ENCODE results near the gene PIGL. TPM values are rescaled to one million over a fixed set of nuclear protein-coding genes. Genes with fewer than 3 reads are reported as not detected.
"Not testable (repeated sequence)": the region's sequence is repeated elsewhere in the genome, so short reads cannot be mapped to it uniquely, and the experiment has no call there.

The PIGL gene
- total RNA-seq, 2 experiments from 2014 or later = 42.1 to 43.3 TPM

DNA sequence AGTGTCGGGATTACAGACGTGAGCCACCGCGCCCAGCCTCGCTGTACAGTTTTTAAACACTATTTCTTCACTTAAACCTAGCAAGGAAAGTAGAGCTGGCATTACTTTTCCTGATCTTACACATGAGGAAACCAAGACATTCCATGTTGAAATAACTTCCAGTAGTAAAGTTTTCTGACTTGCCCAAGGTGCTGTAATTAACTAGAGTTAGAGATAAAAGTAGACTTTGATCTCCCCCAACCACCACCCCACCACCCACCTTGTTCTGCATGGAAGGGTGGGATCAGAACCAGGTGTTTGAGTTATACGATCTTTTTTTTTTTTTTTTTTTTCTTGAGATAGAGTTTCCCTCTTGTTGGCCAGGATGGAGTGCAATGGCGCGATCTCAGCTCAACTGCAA lies 89.2 kb downstream of the PIGL start:
- Mint-ChIP-seq H3K27me3 (no peaks in the 10 kb centered on the region), H3K27ac (no peak overlapping the region), H3K9me3 (no peaks in the 10 kb centered on the region), H3K4me1 (peaks cover 2% of the 10 kb centered on the region), H3K36me3 (peaks cover 3% of the 10 kb centered on the region), H3K4me3 (no peak overlapping the region)
- POLR2A ChIA-PET = interaction anchor here (1.2 kb wide), 1 partner anchor 12 kb away, joined by 3 read pairs; no protein-coding TSS in a partner anchor
- ATAC-seq (ENCODE audit: low read depth) (no peak), DNase-seq (no peak)

DNA sequence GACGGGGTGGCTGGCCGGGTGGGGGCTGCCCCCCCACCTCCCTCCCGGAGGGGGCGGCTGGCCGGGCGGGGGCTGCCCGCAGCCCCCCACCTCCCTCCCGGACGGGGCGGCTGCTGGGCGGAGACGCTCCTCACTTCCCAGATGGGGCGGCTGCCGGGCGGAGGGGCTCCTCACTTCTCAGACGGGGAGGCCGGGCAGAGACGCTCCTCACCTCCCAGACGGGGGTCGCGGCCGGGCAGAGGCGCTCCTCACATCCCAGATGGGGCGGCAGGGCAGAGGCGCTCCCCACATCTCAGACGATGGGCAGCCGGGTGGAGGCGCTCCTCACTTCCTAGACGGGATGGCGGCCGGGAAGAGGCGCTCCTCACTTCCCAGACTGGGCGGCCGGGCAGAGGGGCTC lies 95.1 kb downstream of the PIGL start:
- H3K4me1 Mint-ChIP-seq; H3K4me3 Mint-ChIP-seq; ATAC-seq (ENCODE audit: low read depth); DNase-seq; H3K9me3 Mint-ChIP-seq; H3K27ac Mint-ChIP-seq; H3K27me3 Mint-ChIP-seq; POLR2A ChIA-PET; H3K36me3 Mint-ChIP-seq: not testable (repeated sequence)

DNA sequence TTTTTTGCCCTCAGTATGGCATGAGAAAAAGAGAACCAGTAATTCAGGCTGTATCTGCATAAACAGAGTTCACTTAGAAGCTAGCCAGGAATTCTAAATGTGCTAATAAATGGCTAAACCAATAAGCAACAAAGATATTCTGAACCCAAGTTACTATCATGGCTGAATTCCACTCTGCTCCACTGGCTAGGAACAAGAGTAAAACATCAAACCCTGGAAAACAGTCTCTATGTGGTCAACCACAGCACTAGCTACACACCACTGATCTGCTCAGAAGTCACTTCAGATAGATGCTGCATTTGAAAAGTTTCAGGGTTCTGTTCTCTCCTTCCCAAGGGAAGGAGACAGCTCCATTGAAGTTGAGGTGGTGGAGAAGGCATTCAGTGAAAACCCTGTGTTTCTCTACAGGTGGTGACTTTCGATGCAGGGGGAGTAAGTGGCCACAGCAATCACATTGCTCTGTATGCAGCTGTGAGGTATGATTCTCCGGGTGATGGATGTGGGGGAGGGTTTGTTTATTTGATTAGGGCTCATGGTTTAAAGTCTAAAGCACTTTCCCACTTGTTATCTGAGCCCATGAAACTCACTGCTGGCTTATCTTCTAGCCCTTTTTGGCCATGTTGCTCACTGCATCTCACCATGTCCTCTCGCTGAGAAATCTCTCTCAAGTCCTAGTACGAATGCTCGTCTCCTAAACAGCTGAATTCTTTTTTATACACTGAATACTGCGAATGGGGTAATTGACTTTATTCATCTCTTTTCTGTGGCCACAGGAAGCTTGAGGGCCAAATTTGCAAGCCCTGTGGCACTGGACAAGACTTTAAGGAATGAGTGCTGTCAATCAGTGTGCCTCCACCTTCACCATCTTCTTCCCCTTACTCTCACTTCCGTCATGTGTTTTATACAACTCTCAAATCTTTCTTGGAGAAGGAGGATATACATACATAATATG lies 96.4 kb downstream of the PIGL start:
- DNase-seq (no peak), ATAC-seq (ENCODE audit: low read depth) (no peak)
- H3K27ac Mint-ChIP-seq = no peak overlapping the region
- POLR2A ChIA-PET = no interaction called here
- no peak overlapping the region for H3K4me3 Mint-ChIP-seq
- no peaks in the 10 kb centered on the region for H3K27me3 Mint-ChIP-seq
- H3K9me3 Mint-ChIP-seq = no peaks in the 10 kb centered on the region
- peaks cover 4% of the 10 kb centered on the region for H3K36me3 Mint-ChIP-seq
- H3K4me1 Mint-ChIP-seq = peaks cover 9% of the 10 kb centered on the region

DNA sequence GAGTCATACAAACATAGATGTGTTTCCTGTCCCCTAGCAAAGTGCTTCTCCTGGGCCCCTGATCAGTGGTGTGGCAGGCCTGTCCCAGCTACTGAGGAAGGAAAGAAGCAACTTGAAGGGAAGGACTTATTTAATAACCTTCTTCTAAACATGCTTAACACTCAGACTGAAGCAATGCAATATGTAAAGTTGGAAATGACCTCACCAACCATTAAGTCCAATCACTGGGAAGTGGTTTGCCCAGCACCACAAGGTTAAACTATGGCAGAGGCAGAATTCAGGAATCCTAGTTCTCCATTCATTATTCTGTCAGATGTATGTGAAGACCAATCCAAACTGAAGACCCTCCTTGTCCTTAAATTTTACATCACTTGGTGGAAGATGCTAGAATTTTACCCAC lies 97.2 kb downstream of the PIGL start:
- Mint-ChIP-seq H3K4me1 (peaks cover 9% of the 10 kb centered on the region), H3K4me3 (no peak overlapping the region), H3K36me3 (peaks cover 5% of the 10 kb centered on the region), H3K27ac (no peak overlapping the region), H3K27me3 (no peaks in the 10 kb centered on the region), H3K9me3 (no peaks in the 10 kb centered on the region)
- ATAC-seq (ENCODE audit: low read depth) (no peak), DNase-seq (no peak)
- POLR2A ChIA-PET = no interaction called here

GRCh38 chr17:16314859-16315258 lies 97.8 kb downstream of the PIGL start:
- peaks cover 9% of the 10 kb centered on the region for H3K4me1 Mint-ChIP-seq
- H3K36me3 Mint-ChIP-seq = peaks cover 7% of the 10 kb centered on the region
- H3K27ac Mint-ChIP-seq = no peak overlapping the region
- no peaks in the 10 kb centered on the region for H3K27me3 Mint-ChIP-seq
- no peak for DNase-seq
- POLR2A ChIA-PET = no interaction called here
- H3K9me3 Mint-ChIP-seq = no peaks in the 10 kb centered on the region
- H3K4me3 Mint-ChIP-seq = no peak overlapping the region
- no peak for ATAC-seq (ENCODE audit: low read depth)

DNA sequence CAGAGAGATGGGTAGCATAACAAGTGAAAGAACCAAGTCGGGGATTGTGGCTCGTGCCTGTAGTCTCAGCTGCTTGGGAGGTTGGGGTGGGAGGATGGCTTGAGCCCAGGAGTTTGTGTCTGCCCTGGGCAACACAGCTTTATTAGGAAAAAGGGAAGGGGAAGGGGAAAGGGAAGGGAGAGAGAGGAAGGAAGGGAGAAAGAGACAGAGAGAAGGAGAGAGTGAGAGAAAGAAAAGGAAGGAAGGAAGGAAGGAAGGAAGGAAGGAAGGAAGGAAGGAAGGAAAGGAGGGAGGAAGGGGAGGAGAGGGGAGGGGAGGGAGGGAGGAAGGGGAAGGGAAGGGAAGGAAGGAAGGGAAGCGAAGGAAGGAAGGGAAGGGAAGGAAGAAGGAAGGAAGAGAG lies 103.0 kb downstream of the PIGL start:
- H3K9me3 Mint-ChIP-seq = no peaks in the 10 kb centered on the region
- no peaks in the 10 kb centered on the region for H3K4me1 Mint-ChIP-seq
- ATAC-seq (ENCODE audit: low read depth) (no peak), DNase-seq (no peak)
- peaks cover 7% of the 10 kb centered on the region for H3K36me3 Mint-ChIP-seq
- no peak overlapping the region for H3K4me3 Mint-ChIP-seq
- H3K27ac Mint-ChIP-seq = no peak overlapping the region
- POLR2A ChIA-PET = no interaction called here
- H3K27me3 Mint-ChIP-seq = no peaks in the 10 kb centered on the region

- no peak for DNase-seq
- no peak for ATAC-seq (ENCODE audit: low read depth)
- Mint-ChIP-seq H3K27ac (no peak overlapping the region), H3K36me3 (peaks cover 4% of the 10 kb centered on the region), H3K4me3 (no peak overlapping the region), H3K27me3 (no peaks in the 10 kb centered on the region), H3K9me3 (no peaks in the 10 kb centered on the region), H3K4me1 (no peaks in the 10 kb centered on the region)
- POLR2A ChIA-PET = no interaction called here
Observed at GRCh38 chr17:16322636-16323035, 105.6 kb downstream of the PIGL start.

DNA sequence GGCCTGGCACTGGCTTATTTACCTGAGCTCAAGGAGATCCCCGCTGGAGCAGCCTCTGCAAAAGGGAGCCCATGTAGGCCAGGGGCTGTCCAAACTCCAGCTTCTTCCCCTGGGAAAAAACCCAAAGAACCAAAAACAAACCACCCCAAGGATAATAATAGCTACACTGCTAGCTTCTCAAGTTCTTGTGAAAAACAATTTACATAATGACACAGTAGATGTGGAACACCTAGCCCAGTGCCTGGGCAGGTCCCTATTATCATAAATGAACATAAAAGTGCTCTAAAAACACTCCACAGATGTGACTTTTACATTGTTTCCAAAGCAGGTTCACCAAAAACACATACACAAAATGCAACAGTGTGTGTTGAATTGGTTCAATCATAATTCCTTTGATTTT lies 109.0 kb downstream of the PIGL start:
- Mint-ChIP-seq H3K27ac (no peak overlapping the region), H3K27me3 (no peaks in the 10 kb centered on the region), H3K36me3 (peaks cover 2% of the 10 kb centered on the region), H3K9me3 (no peaks in the 10 kb centered on the region), H3K4me3 (no peak overlapping the region), H3K4me1 (no peaks in the 10 kb centered on the region)
- DNase-seq (no peak), ATAC-seq (ENCODE audit: low read depth) (no peak)
- POLR2A ChIA-PET = no interaction called here

- no peaks in the 10 kb centered on the region for H3K4me1 Mint-ChIP-seq
- no peak overlapping the region for H3K4me3 Mint-ChIP-seq
- no peak for DNase-seq
- ATAC-seq (ENCODE audit: low read depth) = no peak
- H3K9me3 Mint-ChIP-seq = no peaks in the 10 kb centered on the region
- POLR2A ChIA-PET = interaction anchor here (0.7 kb wide), 1 partner anchor 9 kb away, joined by 4 read pairs; no protein-coding TSS in a partner anchor
- H3K36me3 Mint-ChIP-seq = peaks cover 2% of the 10 kb centered on the region
- no peaks in the 10 kb centered on the region for H3K27me3 Mint-ChIP-seq
- H3K27ac Mint-ChIP-seq = no peak overlapping the region
Observed at GRCh38 chr17:16327018-16327417, 110.0 kb downstream of the PIGL start.

DNA sequence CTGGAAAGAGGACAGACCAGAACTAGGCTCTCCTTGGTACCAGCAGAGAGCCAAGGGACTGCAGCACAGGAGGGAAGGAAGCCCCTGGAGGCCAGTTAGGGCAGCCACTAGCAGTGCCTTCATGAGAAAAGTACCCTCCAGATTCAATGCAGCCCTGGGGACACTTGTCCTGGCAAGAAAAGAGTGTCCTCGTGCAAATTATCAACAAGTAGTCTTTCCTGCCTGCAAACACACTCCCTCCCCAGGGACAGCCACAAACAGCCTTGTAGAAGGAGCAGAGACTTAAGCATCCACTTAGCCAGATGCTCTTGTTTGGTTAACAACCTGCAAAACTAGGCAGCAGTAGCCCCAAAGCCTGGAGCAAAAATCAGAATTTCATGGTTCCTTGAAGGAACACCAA lies 112.0 kb downstream of the PIGL start:
- POLR2A ChIA-PET = no interaction called here
- Mint-ChIP-seq H3K27me3 (no peaks in the 10 kb centered on the region), H3K4me3 (no peak overlapping the region), H3K36me3 (no peaks in the 10 kb centered on the region), H3K4me1 (no peaks in the 10 kb centered on the region), H3K27ac (no peak overlapping the region), H3K9me3 (no peaks in the 10 kb centered on the region)
- no peak for ATAC-seq (ENCODE audit: low read depth)
- no peak for DNase-seq

DNA sequence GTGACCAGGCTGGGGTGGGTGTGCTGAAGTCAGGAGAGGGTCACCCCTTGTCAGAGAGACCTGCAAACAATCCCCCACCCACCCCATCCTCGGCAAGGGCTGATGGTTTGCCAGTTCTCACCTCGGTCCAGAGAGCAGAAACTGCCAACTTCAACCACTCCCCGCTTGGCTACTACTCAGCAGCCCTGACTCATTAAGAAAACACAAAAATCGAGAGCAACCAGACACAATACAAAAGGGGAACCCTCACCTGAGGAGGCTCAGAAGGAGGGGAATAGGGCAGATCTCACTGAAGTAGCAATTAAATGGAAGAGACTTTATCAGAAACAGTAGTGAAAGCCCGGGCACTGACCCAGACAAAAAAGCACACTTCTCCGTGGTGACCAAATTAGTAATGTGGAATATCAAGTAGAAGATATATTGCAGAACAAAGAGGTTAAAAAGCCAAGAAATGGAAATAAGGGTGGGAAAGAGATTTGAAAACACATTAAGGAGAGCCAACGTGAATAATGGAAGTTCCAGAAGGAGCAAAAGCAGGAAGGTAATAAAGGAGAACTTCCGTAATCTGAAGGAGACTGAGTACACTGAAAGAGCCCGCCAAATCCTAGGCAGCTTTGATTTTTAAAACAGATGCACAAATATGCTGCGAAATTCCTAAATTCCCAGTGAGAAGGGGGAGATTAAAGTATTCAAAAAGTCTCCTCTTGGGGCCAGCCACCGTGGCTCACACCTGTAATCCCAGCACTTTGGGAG lies 112.7 kb downstream of the PIGL start:
- POLR2A ChIA-PET = no interaction called here
- Mint-ChIP-seq H3K27me3 (no peaks in the 10 kb centered on the region), H3K4me1 (no peaks in the 10 kb centered on the region), H3K9me3 (no peaks in the 10 kb centered on the region), H3K4me3 (no peak overlapping the region), H3K27ac (no peak overlapping the region), H3K36me3 (no peaks in the 10 kb centered on the region)
- DNase-seq (no peak), ATAC-seq (ENCODE audit: low read depth) (no peak)

DNA sequence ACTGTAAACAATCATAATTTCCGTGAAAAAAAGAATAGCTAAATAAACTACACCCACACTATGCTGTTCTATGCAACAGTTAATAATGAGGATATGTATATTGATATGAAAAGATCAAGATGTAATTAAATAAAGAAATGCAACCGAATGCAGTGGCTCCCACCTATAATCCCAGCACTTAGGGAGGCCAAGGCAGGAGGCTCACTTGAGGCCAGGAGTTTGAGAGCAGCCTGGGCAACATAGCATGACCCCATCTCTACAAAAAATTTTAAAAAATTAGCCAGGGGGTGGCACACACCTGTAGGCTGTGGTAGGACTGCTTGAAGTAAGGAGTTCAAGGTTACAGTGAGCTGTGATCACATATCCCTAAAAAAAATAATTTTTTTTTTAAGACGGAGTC lies 121.4 kb downstream of the PIGL start:
- ATAC-seq (ENCODE audit: low read depth) = no peak
- Mint-ChIP-seq H3K9me3 (no peaks in the 10 kb centered on the region), H3K27ac (no peak overlapping the region), H3K36me3 (peaks cover 4% of the 10 kb centered on the region), H3K27me3 (no peaks in the 10 kb centered on the region), H3K4me1 (no peaks in the 10 kb centered on the region), H3K4me3 (no peak overlapping the region)
- DNase-seq = no peak
- POLR2A ChIA-PET = interaction anchor here (0.9 kb wide), 1 partner anchor 12 kb away, joined by 3 read pairs; no protein-coding TSS in a partner anchor

DNA sequence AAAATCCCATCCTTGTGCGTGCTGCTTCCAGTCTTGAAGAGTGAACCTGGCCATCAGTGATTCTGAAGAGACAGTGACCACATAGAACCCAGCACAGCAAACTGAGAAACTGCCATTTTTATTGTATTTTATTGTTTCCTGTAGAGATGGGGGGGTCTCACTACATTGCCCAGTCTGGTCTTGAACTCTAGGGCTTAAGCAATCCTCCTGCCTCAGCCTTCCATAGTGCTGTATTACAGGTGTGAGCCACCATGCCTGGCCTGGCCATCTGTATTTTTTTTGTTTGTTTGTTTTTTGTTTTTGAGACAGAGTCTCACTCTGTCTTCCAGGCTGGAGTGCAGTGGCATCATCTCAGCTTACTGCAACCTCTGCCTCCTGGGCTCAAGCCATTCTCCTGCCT lies 122.4 kb downstream of the PIGL start:
- Mint-ChIP-seq H3K9me3 (no peaks in the 10 kb centered on the region), H3K27ac (no peak overlapping the region), H3K4me1 (peaks cover 2% of the 10 kb centered on the region), H3K36me3 (peaks cover 12% of the 10 kb centered on the region), H3K4me3 (no peak overlapping the region), H3K27me3 (no peaks in the 10 kb centered on the region)
- no peak for DNase-seq
- ATAC-seq (ENCODE audit: low read depth) = no peak
- POLR2A ChIA-PET = no interaction called here

- POLR2A ChIA-PET = no interaction called here
- Mint-ChIP-seq H3K27me3 (no peaks in the 10 kb centered on the region), H3K4me3 (no peak overlapping the region), H3K27ac (no peak overlapping the region), H3K36me3 (peaks cover 13% of the 10 kb centered on the region), H3K9me3 (no peaks in the 10 kb centered on the region), H3K4me1 (peaks cover 2% of the 10 kb centered on the region)
- ATAC-seq (ENCODE audit: low read depth) (no peak), DNase-seq (no peak)
Observed at GRCh38 chr17:16339959-16340358, 122.9 kb downstream of the PIGL start.
